ENCODE results near the gene CXCR6. TPM values are rescaled to one million over a fixed set of nuclear protein-coding genes. Genes with fewer than 3 reads are reported as not detected.
A peak's percentile ranks its signal among the peaks of the same experiment; 100 is the strongest.

Gene CXCR6
- total and polyA plus RNA-seq, 2 experiments from 2014 or later: 0.10 TPM; not detected in 1

- H3K4me2 ChIP-seq: peak overlapping the region; percentile 77
Observed at GRCh38 chr3:45993421-45994027, 50.3 kb downstream of the CXCR6 start.

More at GRCh38 chr3:45993421-45994027, 50.3 kb downstream of the CXCR6 start:
- no peak for TF ChIP-seq EZH2phosphoT487 (IDR thresholded peaks at IDR 0.05; ENCODE audit: unreplicated experiment)
- TF ChIP-seq ZNF114 (CRISPR knock-in tag; IDR thresholded peaks at IDR 0.05): no peak
- TF ChIP-seq CTCF (conservative IDR thresholded peaks at IDR 0.05; ENCODE audit: low read depth in 2 of 2): no peak
- TF ChIP-seq, protein P1, sequence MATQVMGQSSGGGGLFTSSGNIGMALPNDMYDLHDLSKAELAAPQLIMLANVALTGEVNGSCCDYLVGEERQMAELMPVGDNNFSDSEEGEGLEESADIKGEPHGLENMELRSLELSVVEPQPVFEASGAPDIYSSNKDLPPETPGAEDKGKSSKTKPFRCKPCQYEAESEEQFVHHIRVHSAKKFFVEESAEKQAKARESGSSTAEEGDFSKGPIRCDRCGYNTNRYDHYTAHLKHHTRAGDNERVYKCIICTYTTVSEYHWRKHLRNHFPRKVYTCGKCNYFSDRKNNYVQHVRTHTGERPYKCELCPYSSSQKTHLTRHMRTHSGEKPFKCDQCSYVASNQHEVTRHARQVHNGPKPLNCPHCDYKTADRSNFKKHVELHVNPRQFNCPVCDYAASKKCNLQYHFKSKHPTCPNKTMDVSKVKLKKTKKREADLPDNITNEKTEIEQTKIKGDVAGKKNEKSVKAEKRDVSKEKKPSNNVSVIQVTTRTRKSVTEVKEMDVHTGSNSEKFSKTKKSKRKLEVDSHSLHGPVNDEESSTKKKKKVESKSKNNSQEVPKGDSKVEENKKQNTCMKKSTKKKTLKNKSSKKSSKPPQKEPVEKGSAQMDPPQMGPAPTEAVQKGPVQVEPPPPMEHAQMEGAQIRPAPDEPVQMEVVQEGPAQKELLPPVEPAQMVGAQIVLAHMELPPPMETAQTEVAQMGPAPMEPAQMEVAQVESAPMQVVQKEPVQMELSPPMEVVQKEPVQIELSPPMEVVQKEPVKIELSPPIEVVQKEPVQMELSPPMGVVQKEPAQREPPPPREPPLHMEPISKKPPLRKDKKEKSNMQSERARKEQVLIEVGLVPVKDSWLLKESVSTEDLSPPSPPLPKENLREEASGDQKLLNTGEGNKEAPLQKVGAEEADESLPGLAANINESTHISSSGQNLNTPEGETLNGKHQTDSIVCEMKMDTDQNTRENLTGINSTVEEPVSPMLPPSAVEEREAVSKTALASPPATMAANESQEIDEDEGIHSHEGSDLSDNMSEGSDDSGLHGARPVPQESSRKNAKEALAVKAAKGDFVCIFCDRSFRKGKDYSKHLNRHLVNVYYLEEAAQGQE (IDR thresholded peaks at IDR 0.05; ENCODE audit: unreplicated experiment): no peak
- TF ChIP-seq NANOG (IDR thresholded peaks at IDR 0.05; ENCODE audit: borderline replicate concordance): no peak
- no peak for TF ChIP-seq STAT1 (IDR thresholded peaks at IDR 0.05; ENCODE audit: unreplicated experiment)
- no peak for TF ChIP-seq JUNB (IDR thresholded peaks at IDR 0.05; ENCODE audit: unreplicated experiment)
- no peak for TF ChIP-seq CREB1 (CRISPR knock-in tag; IDR thresholded peaks at IDR 0.05; ENCODE audit: low read depth)
- TF ChIP-seq EZH2 (IDR thresholded peaks at IDR 0.05; ENCODE audit: low read depth, unreplicated experiment): no peak
- no peak for TF ChIP-seq POLR2AphosphoS5 (IDR thresholded peaks at IDR 0.05; ENCODE audit: low read depth)
- TF ChIP-seq, protein P2, sequence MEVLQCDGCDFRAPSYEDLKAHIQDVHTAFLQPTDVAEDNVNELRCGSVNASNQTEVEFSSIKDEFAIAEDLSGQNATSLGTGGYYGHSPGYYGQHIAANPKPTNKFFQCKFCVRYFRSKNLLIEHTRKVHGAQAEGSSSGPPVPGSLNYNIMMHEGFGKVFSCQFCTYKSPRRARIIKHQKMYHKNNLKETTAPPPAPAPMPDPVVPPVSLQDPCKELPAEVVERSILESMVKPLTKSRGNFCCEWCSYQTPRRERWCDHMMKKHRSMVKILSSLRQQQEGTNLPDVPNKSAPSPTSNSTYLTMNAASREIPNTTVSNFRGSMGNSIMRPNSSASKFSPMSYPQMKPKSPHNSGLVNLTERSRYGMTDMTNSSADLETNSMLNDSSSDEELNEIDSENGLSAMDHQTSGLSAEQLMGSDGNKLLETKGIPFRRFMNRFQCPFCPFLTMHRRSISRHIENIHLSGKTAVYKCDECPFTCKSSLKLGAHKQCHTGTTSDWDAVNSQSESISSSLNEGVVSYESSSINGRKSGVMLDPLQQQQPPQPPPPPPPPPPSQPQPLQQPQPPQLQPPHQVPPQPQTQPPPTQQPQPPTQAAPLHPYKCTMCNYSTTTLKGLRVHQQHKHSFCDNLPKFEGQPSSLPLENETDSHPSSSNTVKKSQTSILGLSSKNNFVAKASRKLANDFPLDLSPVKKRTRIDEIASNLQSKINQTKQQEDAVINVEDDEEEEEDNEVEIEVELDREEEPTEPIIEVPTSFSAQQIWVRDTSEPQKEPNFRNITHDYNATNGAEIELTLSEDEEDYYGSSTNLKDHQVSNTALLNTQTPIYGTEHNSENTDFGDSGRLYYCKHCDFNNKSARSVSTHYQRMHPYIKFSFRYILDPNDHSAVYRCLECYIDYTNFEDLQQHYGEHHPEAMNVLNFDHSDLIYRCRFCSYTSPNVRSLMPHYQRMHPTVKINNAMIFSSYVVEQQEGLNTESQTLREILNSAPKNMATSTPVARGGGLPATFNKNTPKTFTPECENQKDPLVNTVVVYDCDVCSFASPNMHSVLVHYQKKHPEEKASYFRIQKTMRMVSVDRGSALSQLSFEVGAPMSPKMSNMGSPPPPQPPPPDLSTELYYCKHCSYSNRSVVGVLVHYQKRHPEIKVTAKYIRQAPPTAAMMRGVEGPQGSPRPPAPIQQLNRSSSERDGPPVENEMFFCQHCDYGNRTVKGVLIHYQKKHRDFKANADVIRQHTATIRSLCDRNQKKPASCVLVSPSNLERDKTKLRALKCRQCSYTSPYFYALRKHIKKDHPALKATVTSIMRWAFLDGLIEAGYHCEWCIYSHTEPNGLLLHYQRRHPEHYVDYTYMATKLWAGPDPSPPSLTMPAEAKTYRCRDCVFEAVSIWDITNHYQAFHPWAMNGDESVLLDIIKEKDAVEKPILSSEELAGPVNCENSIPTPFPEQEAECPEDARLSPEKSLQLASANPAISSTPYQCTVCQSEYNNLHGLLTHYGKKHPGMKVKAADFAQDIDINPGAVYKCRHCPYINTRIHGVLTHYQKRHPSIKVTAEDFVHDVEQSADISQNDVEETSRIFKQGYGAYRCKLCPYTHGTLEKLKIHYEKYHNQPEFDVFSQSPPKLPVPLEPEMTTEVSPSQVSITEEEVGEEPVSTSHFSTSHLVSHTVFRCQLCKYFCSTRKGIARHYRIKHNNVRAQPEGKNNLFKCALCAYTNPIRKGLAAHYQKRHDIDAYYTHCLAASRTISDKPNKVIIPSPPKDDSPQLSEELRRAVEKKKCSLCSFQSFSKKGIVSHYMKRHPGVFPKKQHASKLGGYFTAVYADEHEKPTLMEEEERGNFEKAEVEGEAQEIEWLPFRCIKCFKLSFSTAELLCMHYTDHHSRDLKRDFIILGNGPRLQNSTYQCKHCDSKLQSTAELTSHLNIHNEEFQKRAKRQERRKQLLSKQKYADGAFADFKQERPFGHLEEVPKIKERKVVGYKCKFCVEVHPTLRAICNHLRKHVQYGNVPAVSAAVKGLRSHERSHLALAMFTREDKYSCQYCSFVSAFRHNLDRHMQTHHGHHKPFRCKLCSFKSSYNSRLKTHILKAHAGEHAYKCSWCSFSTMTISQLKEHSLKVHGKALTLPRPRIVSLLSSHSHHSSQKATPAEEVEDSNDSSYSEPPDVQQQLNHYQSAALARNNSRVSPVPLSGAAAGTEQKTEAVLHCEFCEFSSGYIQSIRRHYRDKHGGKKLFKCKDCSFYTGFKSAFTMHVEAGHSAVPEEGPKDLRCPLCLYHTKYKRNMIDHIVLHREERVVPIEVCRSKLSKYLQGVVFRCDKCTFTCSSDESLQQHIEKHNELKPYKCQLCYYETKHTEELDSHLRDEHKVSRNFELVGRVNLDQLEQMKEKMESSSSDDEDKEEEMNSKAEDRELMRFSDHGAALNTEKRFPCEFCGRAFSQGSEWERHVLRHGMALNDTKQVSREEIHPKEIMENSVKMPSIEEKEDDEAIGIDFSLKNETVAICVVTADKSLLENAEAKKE (CRISPR knock-in tag; IDR thresholded peaks at IDR 0.05): no peak
- Histone ChIP-seq H3K36me3 (ENCODE audit: insufficient read depth) (no peaks in the 10 kb centered on the region), H4K20me1 (replicated peaks; ENCODE audit: insufficient read depth) (no peaks in the 10 kb centered on the region; the same call in 1 of the 2 replicates), H3K9me2 (ENCODE audit: insufficient read depth) (no peaks in the 10 kb centered on the region), H3K79me2 (replicated peaks; ENCODE audit: insufficient read depth) (peaks cover 58% of the 10 kb centered on the region), H2AFZ (no peak overlapping the region), H3K27ac (ENCODE audit: low read depth) (no peak overlapping the region), H3K27me3 (ENCODE audit: insufficient read depth) (peaks cover 7% of the 10 kb centered on the region; the same call in 1 of the 2 replicates), H3K4me3 (0 out of 2 replicates have a peak overlapping the region, but pooled peaks have one; percentile 14), H3F3A (replicated peaks; ENCODE audit: low read depth) (no peaks in the 10 kb centered on the region), H3K4me1 (ENCODE audit: insufficient read depth) (peaks cover 23% of the 10 kb centered on the region)
- Mint-ChIP-seq H3K4me3 (no peak overlapping the region), H3K36me3 (ENCODE audit: low read depth) (no peaks in the 10 kb centered on the region; the same call in 2 of the 3 replicates), H3K27me3 (ENCODE audit: insufficient read depth, low read depth, poor library complexity) (peaks cover 10% of the 10 kb centered on the region), H3K4me1 (peaks cover 28% of the 10 kb centered on the region), H3K27ac (no peak overlapping the region), H3K9me3 (no peaks in the 10 kb centered on the region; the same call in 2 of the 3 replicates)
- DNase-seq (ENCODE audit: low spot score) (no peak), ATAC-seq (no peak)

All from GM23338 (cell line).